ENCODE measurements around the gene FCMR.

FCMR gene

DNA sequence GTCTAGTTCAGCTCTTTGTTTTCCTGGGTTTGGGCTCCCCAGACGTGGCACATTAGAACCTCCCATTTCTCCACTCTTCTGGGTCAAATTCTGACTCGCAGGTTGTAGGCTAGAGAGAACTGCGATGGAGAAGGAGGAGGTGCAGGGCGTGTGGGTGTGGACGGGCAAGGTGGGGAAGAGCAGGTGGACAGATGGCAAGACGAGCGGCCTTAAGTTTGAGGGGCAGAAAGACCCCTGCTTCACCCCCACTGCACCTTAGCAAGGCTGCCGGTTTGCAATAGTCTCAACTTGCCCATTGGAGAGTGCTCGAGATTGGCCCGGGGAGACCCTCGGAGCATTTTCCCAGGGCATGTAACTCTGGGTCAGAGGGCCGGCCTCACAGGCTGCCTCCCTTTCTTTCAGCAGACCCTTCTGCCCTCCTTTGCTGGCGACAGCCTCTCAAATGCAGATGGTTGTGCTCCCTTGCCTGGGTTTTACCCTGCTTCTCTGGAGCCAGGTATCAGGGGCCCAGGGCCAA, 22.8 kb downstream of the FCMR start:
- no peak for DNase-seq

DNA sequence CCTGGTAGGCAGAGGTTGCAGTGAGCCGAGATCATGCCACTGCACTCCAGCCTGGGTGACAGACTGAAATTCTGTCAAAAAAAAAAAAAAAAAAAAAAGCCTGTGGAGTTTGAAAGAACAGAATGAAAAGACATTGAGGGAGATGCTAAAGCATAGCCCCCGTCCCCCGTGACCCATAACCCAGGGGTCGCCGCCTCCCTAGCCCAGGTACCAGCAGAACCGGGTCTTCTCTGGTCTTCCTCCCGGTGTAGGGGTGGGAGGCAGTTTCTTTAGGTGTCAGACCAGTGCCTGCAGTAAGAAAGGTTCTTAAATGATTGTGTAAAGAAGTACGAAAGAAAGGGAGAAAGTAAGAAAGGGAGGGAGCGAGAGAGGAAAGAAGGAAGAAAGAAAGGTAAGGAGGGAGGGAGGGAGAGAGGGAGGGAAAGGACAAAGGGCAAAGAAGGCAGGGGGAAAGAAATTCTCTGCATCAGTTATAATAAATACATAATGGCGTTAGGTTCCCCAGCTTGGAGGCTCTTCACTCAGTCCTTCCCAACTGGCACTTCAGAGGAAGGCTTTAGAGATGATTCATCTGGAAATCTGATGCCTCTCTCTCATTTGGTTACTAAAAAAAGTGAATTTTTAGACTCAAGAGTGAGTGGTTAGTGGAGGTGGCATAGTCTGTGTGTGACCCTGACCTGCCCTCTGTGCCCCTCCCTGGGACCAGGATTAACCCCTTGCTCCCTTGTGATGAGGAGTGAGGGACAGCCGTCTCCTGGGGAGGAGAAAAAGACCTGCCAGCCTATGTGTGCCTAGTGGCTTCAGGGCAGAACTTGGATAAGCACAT, 23.4 kb downstream of the FCMR start:
- no peak for DNase-seq

DNA sequence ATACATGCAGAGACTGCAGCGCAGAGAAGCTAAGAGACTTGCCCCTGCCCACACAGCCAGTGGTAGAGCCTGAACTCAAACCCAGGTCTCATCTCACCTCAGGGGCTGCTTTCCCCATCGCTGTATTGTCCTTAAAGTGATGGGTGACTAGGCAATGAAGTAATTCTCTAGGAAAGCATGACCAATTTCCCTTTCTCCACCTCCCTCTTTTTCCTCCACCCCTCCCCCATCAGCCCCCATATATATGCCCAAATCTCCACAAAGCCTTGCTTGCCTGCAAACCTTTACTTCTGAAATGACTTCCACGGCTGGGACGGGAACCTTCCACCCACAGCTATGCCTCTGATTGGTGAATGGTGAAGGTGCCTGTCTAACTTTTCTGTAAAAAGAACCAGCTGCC, 24.6 kb downstream of the FCMR start, which contains the start of gene IL24:
TSS of gene IL24 (plus strand) at position 269 of the 400 bp plus-strand sequence. CDS start 390 bp downstream, outside the sequence.
- DNase-seq, result no peak

DNA sequence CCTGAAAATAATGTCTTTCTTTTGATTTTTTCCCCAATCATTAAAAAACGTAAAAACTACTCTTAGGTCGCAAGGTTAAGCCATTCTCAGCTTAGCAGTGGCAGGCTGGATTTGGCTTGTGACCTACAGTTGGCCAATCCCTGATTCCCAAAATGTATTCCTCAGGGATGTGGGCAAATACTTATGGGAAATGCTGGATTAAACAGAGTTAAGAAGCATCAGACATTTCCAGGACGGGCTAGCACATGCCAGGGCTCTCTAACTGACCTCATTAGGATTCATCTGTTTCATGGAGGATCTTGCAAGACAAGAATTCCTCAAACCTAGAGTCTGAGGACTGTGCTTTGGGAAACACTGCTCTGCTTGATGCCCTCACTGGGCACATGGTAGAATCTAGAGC, 25.5 kb downstream of the FCMR start:
- no peak for DNase-seq

DNA sequence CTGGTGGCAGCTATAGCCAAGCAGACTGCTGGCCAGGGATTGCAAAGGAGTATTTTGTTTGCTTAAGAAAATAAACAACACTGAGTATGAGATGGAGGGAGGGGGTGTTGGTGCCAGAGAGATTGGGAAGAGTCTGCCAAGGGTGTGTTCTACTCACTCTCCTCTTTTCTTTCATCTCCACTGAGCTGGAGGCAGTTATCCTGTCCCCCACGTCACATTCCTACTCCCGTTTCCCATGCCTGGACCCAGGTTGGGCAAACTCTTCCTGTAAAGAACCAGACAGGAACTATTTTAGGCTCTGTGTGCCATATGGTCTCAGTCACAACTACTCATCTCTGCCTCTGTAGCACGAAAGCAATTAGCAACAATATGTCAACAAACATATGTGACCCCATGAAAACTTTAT, 25.9 kb downstream of the FCMR start:
- DNase-seq, result no peak

DNA sequence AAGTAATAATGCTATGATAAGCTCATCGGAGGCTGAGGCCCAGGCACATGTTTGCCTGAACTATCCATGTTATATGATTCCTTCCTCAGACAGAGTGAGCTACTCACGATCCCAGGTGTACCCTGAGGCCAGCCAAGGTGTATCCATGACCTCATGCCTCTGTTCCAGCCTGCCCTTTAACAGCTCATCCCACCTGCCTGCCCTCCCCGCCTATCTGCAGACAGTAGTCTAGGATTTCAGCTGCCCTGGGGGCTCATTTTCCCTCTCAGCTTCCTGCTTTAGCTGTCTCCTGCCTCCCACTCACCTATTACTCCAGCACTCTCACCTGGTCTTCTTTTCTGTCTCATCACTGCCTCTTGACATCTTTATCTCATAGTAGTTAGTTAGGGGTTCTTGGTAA, 26.4 kb downstream of the FCMR start:
- DNase-seq, result no peak

DNA sequence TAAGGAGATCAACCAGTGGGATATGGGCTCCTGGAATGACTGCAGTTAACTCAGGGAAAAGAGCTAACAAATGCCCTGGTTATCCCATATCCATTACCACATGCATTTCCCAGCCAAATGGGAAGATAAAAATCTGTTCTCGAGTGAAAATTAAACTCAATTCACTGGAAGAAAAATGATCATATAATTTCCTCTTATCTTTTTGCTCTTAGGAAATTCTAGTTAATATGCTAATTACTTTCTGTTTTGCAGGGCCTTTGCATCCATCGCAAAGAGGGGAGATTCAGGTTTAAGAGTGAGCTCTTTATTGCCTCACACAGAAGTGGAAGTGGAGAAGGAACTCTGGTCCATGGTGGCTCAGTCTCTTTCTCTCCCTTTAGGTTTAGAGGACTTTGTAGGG, 28.4 kb downstream of the FCMR start:
- no peak for DNase-seq

DNA sequence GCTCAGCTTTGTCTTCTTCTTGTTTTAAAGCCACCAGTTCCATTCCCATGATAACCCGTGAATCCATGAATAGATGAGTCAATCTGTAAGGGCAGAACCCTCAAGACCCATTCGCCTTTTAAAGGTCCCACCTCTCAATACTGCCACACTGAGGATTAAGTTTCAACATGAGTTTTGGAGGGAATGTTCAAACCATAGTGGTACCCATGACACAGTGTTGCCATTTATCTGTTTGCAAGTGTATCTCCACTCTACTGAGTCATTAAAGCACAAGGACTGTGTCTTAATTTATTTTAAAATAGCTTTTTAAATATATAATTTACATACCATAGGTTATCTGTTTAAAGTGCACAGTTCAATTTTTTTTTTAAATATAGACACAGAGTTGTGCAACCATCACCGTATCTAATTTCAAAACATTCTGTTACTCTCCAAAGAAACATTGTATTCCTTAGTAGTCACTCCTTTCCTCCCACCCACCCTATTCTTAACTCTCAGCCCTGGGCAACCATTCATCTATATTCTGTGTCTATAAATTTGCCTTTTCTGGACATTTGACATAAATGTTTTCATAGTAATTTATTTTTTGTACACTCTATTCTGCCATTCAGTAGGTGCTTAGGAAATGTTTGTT, 29.3 kb downstream of the FCMR start:
- no peak for DNase-seq

DNA sequence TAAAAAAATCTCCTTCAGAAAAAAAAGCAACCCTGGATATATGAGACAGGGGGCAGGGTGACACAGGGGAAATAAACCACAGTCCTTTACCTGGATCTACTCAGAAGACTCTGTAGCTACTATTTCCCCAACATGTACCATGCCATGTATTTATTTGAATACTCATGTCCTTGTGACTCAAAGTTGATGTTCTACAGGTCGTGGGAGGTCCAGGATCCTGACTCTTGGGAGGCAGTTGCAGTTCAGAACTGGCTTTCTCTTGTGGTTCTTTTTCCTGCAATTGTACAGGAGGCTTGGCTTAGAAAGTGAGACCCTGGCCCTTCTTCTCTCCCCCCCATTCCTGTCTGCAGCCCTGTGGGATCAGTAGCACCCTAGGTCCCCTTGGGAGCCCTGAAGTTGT, 30.3 kb downstream of the FCMR start:
- DNase-seq, result no peak

DNA sequence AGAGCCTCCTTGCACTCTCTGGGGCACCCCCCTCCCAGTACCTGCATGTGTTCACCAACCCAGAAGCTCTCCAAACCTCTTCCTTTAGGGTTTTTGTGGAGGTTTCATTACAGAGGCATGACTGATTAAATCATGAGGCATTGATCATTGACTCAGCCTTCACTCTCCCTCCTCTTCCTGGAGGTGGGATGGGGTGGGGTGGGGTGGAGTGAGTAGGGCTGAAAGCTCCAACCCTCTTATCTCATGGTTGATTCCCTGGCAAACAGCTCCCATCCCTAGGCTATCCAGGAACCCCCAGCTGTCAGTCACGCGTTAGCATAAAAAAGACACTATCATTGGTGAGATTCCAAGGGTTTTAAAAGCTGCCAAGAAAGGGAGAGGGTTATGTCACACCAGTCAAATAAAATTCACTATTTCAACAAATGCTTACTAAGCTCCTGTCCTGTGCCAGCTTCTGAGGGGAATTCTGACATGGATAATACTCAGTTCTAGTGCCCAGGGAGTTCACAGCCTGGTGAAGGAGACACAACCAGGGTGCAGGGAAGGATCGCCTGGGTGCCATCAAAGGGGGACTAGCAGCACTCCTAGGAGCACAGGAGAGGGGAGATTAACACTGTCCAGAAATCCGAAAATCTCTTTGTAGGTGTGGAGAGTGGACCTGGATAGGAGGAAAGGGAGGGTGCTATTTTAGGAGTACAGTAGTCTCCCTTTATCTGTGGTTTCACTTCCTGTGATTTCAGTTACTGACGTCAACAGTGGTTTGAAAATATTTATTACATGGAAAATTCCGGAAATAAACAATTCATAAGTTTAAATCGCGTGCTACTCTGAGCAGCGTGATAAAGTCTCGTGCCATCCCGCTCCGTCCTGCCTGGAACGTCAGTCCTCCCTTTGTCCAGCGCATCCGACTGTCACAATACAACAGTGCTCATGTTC, 31.3 kb downstream of the FCMR start:
- no peak for DNase-seq

DNA sequence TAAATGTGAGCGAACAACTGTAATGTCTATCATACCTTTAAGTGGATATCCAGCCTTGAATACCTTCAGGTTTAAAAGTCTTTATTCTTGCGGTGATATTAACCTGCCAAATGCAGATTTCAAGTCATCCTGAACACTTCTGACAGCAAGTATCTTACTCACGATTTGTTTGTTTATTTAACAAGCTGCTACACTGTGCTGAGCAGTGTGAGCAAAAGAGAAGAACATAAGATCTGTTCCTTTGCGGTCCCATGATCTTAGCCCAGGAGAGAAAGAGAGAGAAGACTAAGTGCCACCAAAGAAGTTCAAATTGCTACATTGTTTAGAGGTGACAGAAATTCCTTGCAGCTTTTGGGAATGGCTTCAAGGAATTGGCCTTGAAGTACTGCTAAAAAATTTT, 34.0 kb downstream of the FCMR start:
- no peak for DNase-seq

DNA sequence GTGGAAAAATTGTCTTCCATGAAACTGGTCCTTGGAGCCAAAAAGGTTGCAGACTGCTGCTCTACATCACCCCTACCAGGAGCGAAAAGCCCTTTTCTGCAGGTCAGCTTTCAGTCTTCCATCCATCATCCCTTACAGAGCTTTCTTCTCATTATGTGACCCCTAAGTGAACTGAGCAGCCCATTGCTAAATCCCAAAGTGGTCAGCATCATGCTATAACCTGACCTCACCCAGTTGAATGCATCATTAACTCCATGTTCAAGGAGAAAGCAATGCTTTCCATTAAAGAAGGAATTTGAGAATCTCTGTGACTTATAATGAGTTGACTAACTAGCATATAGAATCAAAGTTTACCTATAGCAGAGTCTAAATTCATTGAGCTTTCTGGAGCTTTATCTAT, 34.9 kb downstream of the FCMR start:
- no peak for DNase-seq

DNA sequence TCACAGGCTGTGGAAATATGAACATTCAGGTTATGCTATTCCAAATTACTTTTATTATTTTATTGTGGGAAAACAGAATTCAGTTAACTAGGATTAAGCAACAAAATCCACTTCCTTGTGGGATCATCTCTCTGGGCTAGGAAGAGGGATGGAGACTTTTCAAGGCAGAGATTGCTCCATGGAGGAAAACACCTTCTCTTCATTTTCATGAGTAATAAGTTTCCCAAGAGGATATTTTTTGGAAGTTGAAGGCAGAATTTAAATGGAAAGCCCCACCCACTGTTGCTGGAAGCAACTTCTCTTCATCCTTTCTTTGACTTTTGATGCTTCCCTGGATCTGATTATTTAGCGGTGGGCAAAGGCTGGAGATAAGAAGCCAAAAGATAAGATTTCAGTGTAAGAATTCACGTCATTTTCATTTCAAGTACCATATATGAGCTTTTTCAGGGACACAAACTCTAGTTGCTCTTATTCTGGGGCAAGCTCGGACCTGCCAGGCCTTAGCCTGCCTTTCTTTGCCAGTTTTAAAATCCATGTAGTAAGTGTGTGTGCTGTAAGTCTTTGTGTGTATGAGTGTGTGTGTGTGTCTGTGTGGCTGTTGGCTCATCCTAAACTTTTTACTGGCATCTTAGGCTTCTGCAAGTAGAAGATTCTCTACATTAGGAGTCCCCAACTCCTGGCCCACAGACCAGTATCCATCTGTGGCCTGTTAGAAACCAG, 36.2 kb downstream of the FCMR start:
- no peak for DNase-seq

DNA sequence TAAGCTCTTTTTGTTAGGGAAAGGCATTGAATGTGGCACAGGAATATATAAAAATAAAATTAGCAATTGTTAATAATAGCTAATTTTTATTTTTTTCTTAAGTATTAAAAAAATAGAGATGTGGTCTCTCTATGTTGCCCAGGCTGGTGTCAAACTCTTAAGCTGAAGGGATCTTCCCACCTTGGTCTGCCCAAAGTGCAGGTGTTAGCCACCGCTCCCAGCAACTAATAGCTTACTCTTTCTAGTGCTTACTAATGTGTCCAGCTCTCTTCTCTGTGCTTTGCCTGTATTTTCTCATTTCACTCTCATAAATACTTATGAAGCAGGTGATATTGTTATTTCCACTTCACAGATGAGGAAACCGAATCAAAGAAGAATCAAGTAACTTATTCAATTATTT, 37.9 kb downstream of the FCMR start:
- DNase-seq, result no peak

DNA sequence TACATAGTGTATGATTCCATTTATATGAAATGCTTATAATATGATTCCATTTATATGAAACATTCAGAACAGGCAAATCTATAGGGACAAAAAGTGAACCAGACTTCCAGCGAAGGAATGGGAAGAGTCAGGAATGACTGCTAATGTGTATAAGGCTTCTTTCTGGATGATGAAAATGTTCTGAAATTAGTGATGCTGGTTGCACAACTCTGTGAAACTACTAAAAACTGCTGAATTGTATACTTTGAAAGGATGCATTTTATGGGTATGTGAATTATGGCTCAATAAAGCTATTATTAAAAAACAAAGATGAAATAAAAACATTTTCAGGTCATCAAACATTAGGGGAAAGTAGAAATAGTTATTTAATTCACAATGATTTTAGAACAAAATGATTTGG, 38.6 kb downstream of the FCMR start:
- DNase-seq, result no peak

DNA sequence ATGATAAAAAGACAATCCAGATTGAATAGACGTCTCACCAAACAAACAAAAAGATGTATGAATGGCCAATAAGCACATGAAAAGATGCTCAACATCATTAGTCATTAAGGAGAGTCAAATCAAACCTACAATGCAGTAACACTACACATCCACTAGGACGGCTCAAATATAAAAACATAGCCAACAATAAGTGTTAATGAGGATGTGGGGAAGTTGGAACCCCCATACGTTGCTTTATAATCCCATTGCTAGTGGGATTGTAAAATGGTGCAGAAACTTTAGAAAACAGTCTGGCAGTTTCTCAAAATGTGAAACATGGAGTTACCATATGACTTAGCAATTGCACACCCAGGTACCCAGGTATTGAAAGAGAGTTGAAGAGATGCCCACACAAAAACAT, 39.2 kb downstream of the FCMR start:
- DNase-seq, result no peak

DNA sequence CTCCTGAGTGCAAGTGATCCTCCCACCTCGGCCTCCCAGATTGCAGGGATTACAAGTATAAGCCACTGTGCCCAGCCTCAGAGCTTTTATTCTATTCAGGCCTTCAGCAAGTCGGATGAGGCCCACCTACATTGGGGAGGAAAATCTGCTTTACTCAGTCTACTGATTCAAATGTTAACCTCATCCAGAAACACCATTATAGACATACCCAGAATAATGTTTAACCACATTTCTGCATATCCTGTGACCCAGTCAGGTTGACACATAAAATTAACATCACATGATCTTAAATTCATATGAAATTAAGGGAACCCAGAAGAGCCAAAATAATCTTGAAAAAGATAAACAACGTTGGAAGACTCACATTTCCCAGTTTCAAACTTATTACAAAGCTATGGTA, 41.4 kb downstream of the FCMR start:
- no peak for DNase-seq

DNA sequence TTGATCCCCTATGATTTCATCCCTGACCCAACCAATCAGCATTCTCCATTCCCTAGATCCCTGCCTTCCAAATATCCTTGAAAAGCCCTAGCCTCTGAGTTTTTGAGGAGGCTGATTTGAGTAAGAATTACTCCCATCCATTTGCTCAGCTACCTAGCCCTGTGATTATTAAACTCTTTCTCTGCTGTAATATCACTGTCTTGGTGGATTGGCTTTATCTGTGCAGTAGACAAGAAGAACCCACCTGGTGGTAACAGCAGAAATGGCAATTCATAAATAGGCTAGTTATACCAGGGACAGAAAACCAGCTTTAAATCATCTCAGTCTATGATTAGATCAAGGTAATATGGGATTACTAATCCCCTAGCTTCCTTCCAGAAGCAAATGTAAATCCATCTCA, 43.3 kb downstream of the FCMR start:
- DNase-seq, result no peak

DNA sequence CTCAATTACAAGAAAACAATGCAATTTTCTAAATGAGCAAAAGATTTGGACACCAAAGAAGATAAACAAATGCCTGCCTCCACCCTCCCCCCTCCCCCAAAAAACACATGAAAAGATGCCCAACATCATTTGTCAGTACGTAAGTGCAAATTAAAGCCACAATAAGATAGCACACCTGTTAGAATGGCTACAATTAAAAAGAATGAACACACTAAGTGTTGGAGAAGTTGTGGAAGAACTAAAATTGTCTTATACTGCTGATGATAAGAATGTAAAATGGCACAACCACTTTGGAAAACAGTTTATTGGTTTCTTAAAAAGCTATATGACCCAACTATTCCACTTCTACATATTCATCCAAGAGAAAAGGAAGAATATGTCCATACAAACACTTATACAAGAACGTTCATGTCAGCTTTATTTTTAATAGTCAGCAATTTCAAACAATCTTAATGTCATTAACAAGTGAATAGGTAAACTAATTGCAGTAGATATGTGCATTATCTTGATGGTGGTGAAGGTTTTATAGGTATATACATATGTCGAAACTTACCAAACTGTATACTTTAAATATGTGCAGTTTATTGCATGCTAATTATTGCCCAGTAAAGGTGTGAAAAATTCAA, 45.9 kb downstream of the FCMR start:
- DNase-seq, result no peak

DNA sequence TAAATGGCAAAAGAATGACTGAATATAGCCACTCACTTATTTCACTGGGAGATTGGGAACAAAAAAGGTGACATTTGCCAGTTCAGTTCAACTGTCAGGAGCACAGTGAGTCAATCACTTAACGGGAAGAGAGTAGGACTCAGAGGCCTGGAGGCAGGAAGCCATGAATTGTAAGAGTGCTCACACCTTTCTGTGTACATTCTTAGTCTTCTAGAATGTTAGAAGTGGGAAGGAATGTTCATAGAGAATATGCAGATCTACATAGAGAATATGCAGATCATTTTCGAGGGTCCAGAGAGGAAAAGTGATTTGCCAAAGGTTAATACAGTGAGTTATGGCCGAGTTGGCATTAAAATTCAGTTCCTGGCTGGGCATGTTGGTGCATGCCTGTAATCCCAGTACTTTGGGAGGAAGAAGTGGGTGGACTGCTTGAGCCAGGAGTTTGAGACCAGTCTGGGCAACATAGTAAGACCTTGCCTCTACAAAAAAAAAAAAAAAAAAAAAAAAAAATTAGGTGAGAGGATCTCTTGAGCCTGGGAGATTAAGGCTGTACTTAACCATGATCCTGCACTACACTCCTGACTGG, 48.0 kb downstream of the FCMR start:
- DNase-seq, result no peak

DNA sequence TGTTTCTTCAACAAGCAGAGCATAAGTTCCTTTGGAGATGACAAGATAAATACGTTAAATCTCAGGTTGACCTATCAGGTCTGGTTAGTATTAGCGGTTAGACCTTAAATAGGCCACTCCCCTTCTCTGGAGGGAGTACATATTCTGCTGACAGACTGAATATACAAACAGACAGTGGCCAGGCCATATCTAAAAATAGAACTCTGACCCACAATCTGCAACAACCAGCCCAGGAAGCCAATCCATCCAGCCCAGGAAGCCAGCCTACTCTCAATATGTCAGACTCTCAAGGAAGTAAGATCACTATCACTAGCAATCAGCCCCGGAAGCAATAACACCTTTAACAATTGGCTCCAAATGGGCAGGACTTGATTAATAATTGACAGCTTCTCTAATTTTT, 49.6 kb downstream of the FCMR start:
- no peak for DNase-seq

DNA sequence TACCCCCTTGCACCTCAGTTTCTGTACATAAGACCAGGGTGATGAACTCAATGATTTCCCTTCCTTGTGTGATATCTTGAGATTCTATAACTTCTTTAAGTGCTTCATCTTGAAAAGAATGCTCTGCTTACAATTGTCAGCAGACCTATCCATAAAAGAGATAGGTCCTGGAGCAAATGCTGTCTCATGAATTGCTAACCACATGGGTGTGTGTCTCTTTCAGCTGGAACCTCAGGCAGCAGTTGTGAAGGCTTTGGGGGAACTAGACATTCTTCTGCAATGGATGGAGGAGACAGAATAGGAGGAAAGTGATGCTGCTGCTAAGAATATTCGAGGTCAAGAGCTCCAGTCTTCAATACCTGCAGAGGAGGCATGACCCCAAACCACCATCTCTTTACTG, 53.5 kb downstream of the FCMR start:
- DNase-seq, result no peak

All from activated T-cell treated with anti-CD3 and anti-CD28 coated beads, Interleukin-2, amount 50 U/mL, for 1 hour (primary cell).